NCI-H1694 (cell line): ENCODE measurements around the gene GBP7.

Experiments used
- DNase-seq: peaks from one replicate; lab custom pipeline; 2025; lab: John Stamatoyannopoulos, UW

GBP7 gene

DNA sequence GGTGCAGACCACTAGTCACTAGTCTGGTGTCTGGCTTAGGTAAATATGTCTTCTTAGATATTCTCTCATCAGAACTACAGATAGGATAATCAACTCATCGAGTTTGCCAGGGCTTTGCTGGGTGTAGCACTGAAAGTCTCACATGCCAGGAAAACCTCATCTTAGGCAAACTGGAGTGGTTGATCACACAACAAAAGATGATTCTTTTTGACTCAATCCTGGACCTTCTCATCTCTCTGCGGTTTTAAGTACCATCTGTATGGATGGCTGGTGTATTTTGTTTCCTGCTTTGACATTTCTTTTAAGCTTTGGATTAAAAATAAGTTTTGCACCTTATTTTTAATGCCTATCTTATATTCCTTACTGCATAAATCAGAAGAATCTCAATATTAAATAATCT, 61.1 kb downstream of the GBP7 start:
- no peak for DNase-seq

DNA sequence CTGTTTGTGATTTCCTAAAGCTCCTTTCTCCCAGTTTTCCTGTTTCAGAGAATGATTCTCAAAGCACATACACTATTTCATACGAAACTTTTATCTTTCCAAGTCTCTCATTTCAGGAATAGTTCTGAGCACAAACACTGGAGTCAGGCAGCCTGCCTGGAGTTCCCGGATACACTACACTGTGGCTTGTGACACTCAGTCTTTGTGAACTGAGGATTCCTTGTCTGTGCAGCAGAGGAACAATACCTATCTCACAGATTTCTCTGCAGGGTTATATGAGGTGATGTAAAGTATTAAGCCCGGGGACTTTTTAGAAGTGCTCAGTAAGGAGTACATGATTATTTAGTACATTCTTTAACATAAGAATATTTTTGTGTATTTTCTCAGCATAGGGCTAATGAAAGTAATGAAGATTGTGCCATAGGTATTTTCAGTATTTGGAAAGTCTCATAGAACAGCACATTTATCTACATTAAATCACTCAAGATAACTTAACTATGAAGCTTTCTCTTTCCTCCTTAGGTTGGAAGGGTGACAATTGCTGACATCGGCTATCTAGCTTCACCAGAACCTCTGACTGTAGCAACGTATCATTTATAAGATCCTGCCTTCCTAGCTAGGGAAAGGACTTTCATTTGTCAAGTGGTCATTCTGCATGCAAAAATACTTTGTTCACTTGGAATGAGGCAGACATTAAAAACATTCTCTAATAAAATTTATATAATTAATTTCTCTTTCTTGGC, 62.8 kb downstream of the GBP7 start:
- DNase-seq, result no peak

DNA sequence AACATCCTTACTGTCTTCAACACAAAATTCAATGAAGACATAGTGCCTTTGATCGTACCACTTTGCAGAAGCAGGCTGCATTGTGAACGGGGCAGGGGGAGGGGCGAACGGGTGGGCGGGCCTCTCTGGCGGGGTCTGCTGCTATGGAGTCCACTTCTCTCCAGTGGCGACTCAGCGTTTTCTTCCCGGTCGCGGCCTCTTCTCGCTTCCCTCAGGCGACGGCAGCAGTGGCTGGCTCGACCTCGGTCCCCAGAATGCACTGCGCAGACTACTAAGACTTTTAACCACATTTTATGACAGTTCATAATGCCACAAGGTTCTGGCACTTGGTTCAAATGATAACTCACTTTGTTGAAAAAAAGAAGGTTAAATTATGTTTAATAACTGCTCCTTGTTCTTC, 71.1 kb downstream of the GBP7 start:
- DNase-seq, result no peak

DNA sequence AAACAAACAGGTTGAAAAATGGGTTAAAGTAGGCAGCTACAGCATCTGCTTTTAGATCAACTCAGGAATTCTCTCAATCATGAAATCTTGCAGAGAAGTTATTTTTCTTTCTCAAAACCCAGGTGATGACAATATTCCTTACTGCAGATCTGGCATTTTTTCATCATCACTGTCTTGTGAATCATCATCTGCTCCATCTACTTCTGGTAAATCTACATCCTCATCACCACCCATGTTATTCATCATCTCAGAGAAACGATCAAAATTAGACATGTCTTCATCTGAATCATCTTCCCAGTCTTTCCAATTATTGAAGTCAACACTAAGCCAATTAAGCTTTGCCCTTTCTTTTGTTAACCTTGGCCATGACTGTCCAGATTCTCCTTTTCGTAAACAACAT, 71.7 kb downstream of the GBP7 start:
- DNase-seq, result no peak

DNA sequence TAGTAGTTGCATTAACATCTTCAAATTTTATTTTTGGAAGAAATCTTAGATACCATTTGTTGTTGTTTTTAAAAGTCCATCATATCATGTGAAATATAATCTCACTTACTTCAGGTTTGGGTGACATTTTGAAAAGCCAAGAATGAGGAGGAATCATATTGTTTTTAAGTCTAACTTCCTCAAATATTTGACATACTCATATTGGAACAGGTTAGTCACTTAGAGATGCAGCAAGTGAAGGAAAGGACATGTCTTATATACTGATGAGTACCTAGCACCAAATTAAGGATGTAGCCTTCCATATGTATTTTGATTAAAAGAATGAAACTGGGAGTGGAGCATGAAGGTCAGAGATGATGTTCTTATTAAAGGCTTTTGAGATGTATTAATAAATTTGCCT, 73.8 kb downstream of the GBP7 start:
- no peak for DNase-seq

DNA sequence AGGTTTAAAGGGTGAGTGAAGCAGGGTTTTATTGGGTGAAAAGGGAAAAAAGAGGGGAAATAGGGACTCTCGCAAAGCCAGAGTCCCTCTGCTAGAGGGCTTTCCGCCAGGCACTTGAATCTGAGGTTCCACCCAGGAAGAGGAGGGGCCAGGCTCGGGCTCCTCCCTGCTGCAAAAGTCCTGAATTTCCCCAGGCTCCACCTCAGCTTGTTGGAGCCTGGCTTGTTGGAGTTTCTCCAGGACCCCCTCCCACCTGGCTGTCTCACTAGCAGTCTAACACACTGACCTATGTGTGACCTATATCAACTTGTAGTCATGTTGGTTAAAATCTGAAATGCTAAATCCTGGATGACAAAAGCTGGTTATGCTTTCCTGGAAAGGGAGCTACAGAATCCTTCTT, 75.4 kb downstream of the GBP7 start:
- no peak for DNase-seq

DNA sequence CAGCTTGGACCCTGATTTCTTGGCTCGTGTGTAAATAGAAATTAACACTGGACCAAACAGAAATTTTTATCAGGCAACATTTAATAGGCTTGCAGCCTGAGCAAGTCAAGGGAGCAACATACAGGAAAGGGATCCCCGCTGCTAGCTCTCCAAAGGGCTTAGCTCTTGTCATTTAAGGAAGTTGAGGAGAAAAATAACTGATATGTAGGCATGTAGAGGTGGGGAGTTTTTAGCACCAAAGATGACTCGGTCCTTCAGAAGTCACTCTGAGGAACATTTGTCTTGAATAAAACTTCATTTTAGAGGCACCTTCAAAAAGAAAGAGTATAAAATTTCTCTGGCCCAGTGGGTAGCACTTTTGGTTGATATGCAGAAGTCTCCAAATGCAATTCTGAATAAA, 76.9 kb downstream of the GBP7 start:
- no peak for DNase-seq

DNA sequence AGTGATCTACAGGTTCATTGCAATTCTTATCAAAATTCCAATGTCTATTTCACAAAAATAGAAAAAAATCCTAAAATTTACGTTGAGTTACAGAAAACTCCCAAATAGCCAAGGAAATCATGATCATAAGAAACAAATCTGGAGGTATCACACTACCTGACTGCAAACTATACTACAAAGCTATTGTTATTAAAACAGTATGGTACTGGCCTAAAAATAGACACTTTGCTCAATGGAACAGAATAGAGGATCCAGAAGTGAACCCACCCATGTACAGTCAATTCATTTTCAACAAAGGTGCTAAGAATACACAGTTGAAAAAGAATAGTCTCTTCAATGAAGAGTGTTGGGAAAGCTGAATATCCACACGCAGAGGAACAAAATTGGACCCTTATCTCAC, 80.1 kb downstream of the GBP7 start:
- DNase-seq, result no peak

DNA sequence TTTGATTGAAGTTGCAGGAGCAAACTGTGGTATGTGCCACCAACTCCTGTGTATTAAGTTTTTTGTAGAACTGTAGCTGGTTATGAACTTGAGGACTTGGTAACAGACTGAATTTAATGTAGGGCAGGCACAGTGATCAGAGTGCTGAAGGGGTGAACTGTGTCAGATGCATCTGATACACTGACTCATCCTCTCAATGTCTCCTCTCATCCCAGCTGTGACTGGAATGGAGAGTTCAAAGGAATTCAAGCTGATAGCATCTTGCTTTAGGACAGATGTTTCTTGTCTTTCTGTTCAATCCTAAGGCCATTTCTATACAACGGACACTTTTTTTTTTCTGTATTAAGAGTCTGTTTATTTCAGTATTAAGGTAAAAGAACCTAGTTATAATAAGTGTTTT, 85.8 kb downstream of the GBP7 start:
- no peak for DNase-seq

DNA sequence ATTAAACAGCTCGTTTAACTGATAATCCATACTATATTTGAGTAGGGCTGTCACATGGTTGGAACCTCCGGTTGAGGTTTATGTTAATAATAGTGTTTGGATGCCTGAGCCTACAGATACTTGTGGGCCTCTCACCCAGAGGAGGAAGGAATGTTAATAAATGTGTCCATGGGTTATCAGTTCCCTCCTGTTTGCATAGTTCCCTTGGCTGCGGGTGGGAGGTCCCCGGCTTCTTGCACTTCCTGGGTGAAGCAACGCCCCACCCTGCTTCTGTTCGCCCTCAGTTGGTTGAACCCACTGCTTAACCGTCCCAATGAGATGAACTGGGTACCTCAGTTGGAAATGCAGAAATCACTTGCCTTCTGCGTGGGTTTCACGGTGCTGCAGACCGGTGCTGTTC, 87.2 kb downstream of the GBP7 start:
- DNase-seq, result no peak

DNA sequence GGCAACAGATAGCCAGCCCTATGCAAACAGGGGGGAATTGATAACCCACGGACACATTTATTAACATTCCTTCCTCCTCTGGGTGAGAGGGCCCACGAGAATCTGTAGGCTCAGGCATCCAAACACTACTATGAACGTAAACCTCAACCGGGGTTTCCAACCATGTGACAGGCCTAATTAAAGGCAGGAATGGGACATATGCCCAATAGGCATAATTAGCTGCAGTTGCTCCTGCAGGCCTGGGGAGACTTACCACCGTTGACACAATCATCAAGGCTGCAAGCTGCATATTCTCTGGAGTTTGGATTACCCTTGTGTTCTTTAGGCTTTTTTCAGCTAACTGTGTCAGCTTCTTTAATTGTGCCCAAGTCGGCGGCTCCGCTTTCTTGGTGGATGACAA, 88.6 kb downstream of the GBP7 start:
- DNase-seq, result no peak

DNA sequence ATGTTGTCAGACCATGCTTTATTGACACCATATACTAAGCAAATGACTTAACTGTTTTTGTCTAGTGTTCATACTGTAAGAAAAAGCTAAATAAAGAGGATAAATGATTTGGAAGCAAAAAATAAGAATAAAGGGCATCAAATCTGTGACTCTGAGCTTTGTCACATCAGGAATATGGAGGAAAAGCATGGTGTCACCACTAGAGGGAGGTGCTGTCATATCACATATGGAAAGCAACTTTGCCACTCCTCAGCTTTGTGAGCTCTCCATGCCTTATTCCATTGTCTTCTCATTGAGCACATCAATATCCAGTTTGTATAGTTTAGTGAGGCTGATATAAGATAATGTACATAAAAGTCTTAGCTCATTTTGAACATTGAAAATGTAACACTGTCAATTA, 90.0 kb downstream of the GBP7 start:
- DNase-seq, result no peak
